Stimulated activated CD4-positive, alpha-beta T cell treated with anti-CD3 and anti-CD28 coated beads, Interleukin-12 subunit alpha, Interleukin-12 subunit beta, amount 100 ng/mL, for 48 hours (primary cell): ENCODE results near the gene SERTAD4.

Source experiments
- DNase-seq, 3 donors: peaks; one replicate each; pipeline ENCODE4 v3.0.0-alpha.2; 2020; ENCODE audit warnings: low read depth in 2 of 3, low spot score in 1 of 3

SERTAD4 gene

GRCh38 chr1:210231846-210232510 lies 618 bp upstream of the SERTAD4 start:
- DNase-seq = no peak

- no peak for DNase-seq
Measured at GRCh38 chr1:210233216-210233494, 559 bp downstream of the SERTAD4 start.

- peak in 1 of 3 donors; percentile 21 for DNase-seq
Measured at GRCh38 chr1:210233495-210234328, 1.1 kb downstream of the SERTAD4 start.

GRCh38 chr1:210234329-210234757 lies 1.7 kb downstream of the SERTAD4 start:
- no peak for DNase-seq

GRCh38 chr1:210235363-210236053 lies 2.9 kb downstream of the SERTAD4 start:
- DNase-seq = no peak

GRCh38 chr1:210236386-210236839 lies 3.8 kb downstream of the SERTAD4 start:
- DNase-seq = no peak

GRCh38 chr1:210236840-210237409 lies 4.3 kb downstream of the SERTAD4 start:
- DNase-seq = no peak

GRCh38 chr1:210237479-210237878 lies 4.9 kb downstream of the SERTAD4 start:
- DNase-seq = no peak

- DNase-seq = no peak
Measured at GRCh38 chr1:210237981-210238380, 5.4 kb downstream of the SERTAD4 start.

GRCh38 chr1:210239349-210240111 lies 6.9 kb downstream of the SERTAD4 start:
- no peak for DNase-seq

- DNase-seq = no peak
Measured at GRCh38 chr1:210241121-210241520, 8.5 kb downstream of the SERTAD4 start.

GRCh38 chr1:210244746-210245367 lies 12.3 kb downstream of the SERTAD4 start:
- DNase-seq = no peak

- no peak for DNase-seq
Measured at GRCh38 chr1:210246447-210246846, 13.9 kb downstream of the SERTAD4 start.

- no peak for DNase-seq
Measured at GRCh38 chr1:210248341-210248740, 15.7 kb downstream of the SERTAD4 start.

- no peak for DNase-seq
Measured at GRCh38 chr1:210250665-210250997, 18.0 kb downstream of the SERTAD4 start.

GRCh38 chr1:210250998-210251679 lies 18.5 kb downstream of the SERTAD4 start:
- no peak for DNase-seq

GRCh38 chr1:210251680-210252490 lies 19.3 kb downstream of the SERTAD4 start:
- DNase-seq = no peak

GRCh38 chr1:210252621-210253051 lies 20.0 kb downstream of the SERTAD4 start:
- no peak for DNase-seq

- DNase-seq = no peak
Measured at GRCh38 chr1:210254298-210254697, 21.7 kb downstream of the SERTAD4 start.
